Stimulated activated CD4-positive, alpha-beta T cell treated with anti-CD3 and anti-CD28 coated beads, Interleukin-2, amount 100 ng/mL, for 48 hours (primary cell): ENCODE results near the gene PPARGC1A.

ENCODE experiments used
- DNase-seq, 2 donors: peaks; one replicate each; pipeline ENCODE4 v3.0.0-alpha.2; 2020

Gene PPARGC1A

DNA sequence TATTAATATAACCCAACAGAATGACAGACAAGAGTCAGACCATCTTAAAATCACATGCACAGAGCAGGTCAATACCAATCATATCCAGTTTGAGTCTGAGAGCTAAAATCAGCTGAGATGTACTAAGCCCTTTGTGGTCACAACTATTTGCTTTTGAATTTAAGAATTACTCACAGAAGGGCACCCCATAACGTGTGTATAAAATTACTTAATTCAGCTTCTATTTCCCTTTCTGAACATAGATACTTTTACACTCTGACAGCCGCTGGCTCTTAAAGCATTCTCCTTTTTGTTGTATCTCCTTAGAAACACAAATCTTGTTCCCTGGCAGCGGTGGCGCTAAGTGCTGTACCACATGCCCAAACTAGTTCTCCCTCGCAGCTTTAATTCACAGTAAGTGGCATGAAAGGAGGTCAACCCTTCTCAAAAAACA, 14.8 kb upstream of the PPARGC1A start:
- DNase-seq: no peak

DNA sequence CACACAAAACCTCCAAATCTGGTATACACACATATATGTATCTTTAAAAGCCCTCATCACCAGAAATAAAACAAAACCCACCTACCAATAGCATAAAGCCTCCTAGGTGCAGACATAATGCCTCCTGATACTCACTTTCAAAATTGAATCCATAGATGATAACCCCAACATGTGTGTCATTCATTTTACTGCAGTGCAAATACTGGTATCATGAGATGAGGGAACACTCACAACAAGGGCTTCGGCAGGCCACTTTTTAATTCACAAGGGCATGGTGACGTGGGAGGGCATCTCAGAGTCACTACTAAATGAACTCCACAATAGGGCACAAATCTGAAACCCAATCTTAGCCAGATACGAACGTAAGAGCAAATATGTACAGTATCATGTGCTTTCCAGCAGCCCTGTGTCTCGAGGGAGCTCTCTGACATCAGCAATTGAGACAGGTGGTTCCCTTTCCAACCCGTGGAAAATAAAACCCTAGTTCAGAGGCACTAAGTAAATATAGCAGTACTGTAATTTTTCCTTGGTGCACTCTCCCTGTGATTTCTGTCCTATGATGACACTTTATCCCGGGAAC, 14.1 kb upstream of the PPARGC1A start:
- no peak for DNase-seq

DNA sequence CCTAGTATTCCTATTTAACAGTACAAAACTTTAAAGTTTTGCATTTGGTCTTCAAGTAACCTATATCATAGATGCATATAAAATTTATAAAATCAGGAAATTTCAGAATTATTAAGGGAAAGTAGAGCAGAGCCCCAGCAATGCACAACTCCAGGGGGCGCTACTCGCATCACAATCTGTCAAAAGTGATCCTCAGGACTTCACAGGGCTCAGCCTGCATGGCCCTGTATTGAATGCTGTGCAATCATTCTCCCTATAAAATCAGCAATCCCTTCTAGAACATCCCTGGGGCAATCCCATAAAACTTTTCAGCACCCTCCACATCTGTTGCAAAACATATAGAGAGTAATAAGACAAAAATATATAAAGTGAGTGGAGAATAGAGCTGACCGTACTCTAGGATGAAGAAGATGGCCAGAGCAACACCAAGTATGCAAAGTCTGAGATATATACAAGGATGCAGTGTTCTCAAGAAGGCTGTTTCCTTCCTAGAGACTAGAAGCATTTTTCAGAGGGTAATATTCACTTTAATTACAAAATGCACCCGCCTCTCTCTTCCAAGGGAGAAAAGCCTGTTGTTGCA, 12.5 kb upstream of the PPARGC1A start:
- no peak for DNase-seq

DNA sequence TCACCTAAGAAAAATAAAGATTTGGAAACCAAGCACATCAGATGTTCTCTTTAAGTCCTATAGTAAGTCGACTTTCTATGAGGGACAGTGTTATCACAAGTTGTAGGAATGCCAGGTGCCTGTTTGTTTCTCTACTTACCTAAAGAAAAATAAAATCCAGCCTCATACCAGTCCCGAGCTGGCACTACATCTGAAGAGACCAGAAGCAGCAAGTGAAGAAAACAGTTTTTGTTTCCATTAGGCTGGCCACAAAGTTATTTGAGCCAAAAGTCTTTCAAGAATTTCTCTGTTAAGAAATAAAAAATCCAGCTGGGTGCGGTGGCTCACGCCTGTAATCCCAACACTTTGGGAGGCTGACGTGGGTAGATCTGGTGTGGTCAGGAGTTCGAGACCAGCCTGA, 10.8 kb upstream of the PPARGC1A start:
- no peak for DNase-seq

DNA sequence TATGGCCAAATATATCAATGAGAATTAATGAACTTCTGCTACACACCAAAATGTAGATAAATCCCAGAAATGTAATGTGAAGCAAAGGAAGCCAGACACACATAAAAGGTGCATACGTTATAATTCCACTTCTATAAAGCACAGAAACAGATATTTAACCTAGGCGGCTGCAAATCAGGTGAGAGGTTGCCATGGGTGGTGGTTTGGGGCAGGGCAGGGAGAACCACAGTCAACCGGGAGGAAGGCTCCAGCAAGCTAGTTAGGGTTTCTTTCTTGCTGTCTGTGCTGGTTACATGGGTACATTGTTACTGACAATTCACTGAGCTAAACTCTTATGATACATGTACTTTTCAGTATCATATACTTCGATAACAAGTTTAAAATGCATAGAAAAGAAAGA, 9.7 kb upstream of the PPARGC1A start:
- no peak for DNase-seq

DNA sequence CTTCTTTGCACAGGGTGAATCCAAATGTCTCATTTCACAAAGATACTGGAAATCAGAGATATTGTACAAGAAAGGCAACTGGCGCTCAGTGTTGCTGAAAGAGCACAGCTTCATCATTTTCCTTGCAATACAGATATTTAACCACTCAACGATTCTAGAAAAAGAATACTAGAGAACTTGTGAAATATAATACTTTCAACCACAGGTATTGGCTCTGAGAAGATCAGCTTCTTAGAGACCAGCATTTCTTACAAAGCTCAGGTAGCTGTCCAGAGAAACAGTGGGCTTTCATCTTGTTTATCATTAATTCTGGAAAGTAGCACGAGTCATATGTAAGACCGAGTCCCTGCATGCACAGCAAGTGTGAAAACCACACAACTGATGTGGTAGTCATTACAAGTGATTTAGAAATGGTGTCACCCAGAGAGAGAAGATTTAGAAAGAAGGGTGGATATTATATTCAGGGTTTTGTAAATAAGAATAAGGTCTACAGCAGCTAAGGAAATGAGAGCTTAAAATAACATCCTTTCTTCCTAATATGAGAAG, 7.8 kb upstream of the PPARGC1A start:
- no peak for DNase-seq

DNA sequence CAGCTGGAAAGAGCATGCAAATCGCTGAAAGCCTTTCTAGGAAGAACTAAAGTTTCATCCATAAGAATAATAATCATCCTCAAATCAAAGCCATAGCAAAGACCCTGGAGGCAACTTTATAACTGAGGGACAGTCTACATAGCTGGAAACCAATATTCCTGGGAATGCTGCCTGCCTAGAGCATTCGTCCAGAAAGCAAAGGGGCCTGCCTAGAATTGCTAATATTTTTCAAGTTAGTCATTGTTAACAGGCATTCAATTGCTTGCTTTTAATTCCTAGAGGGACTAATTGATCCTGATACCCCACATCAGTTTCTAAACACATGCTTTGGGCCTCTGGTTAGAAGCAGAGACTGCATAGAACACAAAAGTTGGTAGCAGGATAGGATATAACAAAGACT, 4.2 kb upstream of the PPARGC1A start:
- no peak for DNase-seq

DNA sequence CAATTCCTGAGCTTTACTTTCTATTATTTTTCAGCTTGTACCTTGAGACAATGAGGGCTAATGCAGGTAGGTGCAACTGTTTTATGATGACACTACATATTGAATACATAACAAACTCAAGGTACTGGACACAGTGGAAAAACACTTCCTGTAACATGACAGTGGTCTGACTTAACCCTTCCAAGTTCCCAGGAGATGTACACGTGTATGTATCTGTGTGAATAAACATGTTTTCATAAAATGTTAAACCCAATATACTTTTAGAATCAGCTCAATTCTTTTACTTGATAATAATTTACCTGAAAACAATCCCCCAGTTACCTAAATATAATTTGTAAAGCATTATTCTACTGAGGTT, 1.2 kb upstream of the PPARGC1A start:
- DNase-seq: no peak

DNA sequence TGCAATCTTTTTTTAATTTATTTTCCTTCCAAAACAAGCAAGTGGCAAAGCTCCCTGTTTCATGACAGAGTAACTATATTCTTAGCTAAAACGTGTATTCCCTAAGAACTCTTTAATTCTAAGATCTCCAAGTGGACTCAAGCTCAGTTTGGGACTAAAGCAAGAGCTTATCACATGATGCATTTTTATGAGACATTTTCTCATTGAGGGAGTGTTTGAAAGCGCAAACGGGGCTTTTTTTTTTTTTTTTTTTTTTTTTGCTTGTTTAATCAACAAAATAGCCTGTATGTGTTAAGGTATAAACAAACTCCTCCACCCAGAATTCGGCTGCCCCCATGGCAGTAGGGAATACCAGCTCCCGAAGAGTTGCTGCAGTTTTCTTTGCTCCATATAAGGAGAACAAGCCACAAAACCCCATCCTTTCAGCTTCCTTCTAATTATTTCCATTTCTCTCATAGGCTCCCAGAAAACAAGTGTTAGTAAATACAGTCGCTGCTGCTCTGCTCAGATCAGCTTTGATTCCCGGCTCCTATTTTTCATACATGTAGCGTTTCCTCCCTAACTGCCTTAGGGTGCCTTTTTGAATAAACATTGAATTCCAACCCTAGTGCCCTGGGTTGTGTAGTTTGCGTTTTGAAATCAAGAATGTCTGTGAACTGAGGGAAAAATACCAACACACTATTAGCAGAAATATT, 669 bp upstream of the PPARGC1A start:
- no peak for DNase-seq

DNA sequence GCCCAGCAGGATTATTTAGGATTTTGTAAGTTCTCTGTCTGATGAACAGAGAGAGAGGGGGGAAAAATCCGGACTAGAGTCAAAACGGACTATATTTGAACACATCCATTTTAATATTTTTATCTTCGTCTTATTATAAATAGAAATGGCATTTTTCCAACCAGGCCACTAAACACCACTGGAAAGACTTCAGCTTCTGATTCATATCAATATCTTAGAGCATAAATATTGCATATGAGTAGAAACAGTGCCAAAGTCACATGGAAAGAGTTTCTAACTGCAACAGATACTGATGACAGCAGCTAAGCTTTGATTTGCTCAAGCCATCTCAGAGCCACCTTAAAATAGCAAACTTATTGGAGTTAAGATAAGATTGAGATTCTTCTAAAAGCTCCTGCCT, 456 bp downstream of the PPARGC1A start:
- no peak for DNase-seq

DNA sequence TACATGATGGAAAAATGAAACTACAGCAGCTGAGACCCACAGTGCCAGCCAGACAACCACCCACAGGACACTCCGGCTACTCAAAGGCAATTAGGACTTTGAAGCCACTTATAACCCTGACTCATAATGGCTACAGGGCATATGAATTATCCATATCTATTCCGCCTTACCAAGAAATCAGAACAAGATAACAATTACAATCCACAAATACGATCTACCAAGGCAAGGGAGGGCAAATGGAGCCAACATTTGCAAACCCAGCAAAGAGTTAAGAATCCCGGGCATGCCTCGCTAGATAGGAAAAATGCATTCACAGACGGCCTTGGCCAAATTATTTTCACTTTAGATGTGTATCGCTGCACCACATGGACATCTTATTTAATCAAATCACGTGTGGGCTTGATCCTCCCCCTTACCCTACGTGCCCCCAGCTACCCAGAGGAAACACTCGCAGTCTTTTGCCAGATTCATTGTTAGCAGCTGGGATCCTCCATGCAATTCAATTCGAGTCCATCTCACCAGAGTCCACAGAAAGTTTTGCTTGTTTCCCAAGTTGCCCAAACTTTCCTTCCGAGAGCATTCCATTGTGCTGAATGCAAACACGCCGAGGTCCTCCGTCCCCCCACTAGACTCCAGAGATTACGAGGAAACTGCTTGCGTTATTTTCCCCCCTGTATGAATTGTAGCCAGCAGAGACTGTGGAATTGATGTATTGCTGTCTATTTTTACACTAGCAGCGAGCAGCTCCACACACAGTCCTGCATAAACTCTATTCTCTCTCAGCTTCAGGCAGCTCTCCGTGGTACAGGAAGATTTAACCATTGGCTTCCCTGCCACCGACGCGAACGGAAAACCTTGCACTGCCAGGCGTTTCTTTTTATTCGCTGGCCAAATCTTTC, 1.2 kb downstream of the PPARGC1A start:
- no peak for DNase-seq

DNA sequence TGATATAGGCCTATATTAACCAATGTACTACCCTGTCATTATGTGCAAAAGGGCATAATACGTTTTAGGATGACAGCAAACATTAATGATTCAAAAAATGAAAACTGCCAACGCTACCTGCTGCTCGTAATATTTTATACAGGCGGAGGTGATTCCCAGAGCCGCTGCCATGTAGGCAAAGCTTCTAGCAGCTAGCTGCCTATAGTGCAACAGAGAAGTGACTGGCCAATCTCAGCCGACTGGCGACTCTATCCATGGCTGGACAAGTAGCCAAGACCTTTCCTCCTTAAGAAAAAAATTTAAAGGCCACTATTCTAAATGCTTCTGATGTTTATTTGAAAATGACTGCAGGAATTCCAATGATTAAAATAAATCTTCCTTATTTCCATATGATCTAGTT, 1.9 kb downstream of the PPARGC1A start:
- DNase-seq: no peak

DNA sequence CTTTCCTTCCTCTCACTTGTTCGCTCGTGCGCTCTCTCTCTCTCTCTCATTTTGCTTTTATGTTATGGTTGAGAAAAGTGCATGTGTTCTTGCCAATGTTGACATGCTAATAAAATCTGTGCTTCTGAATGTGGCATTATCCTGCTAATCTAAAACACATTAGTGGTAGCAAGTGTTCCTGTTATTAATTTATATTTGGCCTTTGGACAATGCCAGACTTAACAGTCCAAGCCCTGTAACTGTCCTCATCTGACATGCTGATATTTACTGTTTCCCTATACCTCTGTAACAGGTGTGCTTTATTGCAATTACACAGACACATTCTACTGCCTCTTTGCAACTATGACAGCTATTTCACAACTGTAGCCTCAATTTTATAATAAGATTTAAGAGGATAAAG, 2.7 kb downstream of the PPARGC1A start:
- DNase-seq: no peak

DNA sequence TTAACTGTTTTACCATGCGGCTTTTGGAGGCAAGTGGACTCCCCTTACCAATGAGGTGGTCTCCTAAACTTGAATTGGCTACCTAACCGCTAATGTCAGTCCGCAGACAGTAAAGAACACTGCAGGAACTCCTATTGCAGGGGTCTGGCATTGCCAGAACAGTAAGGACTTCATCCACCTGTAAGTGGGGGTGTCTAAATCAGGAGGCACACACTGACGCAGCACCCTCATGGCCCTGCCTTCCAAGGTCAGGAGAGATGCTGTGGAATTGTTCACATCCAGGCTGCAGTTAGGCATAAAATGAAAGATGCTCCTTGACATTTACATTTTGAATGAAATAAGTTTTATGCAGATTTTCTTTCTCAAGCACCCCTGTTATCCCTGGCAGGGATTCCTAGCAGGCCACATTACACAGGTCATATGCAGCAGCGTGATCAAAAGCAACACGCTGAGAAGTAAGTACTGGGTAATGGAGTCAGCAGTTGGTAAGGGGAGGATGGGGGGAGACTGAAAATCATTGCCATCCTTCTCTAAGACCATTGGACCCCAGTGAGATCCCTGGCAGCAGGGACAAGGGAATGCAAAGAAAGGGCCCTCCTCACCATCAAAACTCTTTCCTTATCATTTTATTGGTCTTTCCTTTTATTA, 3.8 kb downstream of the PPARGC1A start:
- DNase-seq: no peak

DNA sequence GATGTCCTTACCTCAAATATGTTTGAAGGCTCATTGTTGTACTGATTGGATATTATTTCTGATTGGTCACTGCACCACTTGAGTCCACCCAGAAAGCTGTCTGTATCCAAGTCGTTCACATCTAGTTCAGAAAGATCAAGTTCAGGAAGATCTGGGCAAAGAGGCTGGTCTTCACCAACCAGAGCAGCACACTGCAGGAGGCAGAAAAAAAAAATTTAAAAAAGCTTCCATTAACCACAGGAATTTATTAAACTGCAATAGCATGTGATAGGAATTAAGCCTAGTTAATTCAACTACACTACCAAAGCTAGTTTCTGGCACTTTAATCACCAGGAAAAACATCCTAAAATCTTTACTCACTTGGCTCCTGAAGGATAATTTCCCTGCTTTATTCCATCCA, 5.1 kb downstream of the PPARGC1A start:
- DNase-seq: no peak

DNA sequence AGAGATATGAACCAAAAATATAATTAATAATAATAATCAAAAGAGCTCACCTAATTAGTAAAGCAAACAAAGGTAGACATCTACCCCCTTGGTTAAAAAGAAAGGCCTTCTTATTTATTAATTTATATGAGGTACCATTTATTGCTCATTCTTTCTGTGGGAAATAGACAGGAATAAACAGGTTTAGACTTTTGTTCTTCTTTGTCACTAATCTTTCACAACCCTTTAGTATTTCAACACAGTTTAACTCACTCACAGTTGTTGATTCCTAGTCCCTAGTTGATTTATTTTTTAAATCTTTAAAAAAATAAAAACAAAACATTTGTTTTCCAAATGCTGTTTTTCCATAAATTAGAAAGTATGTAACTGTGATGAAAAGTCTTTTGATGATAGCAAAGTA, 5.6 kb downstream of the PPARGC1A start:
- no peak for DNase-seq

DNA sequence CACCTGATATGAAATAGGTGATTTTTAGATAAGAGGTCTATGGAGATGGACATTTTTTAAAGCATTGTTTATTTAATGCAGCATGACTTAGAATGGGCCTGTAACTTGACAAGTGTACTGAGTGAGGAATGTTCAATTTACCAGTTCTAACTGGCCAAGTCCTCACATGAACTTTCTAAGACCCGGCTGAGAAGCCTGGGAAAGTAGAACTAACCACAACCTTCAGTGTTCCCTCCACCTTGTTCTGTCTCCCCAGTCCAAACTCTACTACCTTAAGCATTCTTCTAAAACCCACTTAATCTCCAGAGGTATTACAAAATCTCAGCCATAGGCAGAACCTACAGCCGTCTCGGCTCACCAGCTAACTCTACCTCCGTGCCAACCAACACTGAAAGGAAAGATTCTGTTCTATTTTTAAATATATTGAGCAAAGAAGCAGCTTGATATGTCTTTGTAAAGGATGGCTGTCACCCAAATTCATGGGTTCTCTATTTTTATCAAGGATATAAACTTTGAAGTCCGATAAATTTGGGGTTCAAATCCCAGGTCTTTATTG, 6.8 kb downstream of the PPARGC1A start:
- no peak for DNase-seq

DNA sequence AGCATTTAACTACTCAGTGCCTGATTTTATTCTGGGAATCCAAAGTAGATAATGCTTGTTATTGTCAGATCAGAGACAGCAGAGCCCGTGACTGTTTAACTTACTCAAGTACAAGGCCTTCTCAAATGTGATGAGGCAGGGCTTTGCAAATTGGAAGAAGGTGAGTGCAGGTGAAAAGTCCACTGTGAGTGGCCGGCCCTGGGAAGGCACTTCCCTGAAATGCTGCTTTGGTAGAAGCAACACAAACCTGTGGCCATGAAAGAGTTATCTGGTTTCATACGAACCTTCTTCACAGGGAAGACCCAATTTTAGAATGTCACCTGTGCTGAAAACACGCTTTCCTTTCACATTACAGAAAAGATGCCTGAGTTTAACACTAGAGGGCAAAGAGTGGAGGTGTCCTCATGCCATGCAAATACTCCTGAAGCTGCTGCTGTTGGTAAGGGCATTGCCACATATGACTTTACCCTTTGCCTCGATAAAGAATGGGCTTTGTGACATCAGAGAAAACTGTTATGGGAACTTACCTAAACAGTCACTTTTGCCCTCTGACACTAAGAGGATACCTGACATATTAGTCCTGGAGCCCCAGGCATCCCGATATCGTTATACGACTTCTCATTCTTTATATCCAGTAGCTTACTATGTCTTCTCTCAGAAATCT, 8.0 kb downstream of the PPARGC1A start:
- DNase-seq: no peak

DNA sequence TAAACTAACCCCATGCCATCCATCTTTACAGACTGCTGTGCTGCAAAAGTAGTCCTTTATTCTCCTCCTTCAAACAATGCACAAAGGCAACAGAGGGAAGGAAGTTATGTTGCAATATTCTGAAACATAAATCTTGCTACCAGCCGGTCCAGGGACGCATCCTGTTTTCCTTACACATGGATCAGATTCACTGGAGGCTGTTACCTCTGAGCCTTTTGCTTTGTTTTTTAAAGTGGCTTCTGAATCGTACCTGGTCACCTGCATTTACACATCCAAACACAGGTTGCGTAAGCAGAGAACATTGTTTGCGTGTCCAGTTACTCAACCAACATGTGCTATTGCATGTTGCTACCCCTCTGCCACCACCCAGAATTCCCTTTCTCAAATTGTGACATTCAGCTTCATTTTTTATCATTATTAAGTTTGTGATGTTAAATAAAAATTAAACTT, 8.8 kb downstream of the PPARGC1A start:
- no peak for DNase-seq

DNA sequence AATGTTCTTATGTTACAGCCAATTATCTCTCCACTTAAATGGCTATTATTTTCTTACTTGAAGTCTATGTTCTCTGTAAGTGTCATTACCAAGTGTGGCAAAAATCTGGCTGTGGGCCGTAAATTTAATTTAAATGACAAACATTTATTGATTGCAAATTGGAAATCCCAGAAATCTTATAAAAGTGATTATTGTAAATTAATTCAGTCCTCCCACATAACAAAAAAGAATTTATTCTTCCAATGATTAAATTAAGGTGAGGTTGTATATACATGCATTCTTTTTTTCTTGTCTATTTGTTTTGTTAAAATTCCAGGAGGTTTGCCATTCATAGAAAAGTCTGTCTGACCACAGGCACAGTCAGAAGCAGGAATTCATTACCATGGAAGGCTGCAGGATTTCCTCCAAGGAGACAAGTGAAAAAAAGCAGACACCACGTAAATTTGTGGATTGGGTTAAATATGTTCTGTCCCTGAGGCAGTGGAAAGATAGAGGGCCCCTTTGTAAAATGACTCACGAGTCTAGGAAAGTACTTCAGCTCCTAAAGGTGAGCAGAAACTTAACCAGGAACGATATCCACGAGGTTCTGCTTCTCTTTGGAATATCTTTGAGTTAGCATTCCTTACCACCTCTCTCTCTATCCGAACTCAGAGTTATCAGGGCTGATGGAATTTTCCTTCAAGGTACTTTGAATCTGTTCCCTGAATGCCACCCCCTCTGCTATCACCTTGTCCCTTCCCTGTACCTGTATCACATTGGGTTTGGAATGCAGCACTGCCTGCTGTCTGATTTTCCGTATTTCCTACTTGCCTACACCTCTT, 10.7 kb downstream of the PPARGC1A start:
- DNase-seq: no peak
